ENCODE results near the gene EMILIN1.

GRCh38 chr2:27093430-27094352 is 15.3 kb downstream of the EMILIN1 start:
- TF ChIP-seq ARNT (IDR thresholded peaks at IDR 0.05) (no peak), TARDBP (IDR thresholded peaks at IDR 0.05) (no peak), SP1 (IDR thresholded peaks at IDR 0.05) (no peak), BHLHE40 (IDR thresholded peaks at IDR 0.05; ENCODE audit: borderline replicate concordance) (no peak), FOXM1 (IDR thresholded peaks at IDR 0.05; ENCODE audit: borderline replicate concordance) (no peak), LEF1 (IDR thresholded peaks at IDR 0.05; ENCODE audit: borderline replicate concordance) (no peak), CTBP1 (IDR thresholded peaks at IDR 0.05; ENCODE audit: borderline replicate concordance) (no peak)
